Measurements from ENCODE around the gene NFYB.

GRCh38 chr12:104155711-104156555 is 17.9 kb upstream of the NFYB start:
- TF ChIP-seq CTCF (IDR thresholded peaks at IDR 0.05; ENCODE audit: poor library complexity) (no peak), EZH2 (IDR thresholded peaks at IDR 0.05; ENCODE audit: borderline replicate concordance) (no peak)
